ENCODE measurements around the gene LDB2.

LDB2 gene

GRCh38 chr4:16819652-16820051 lies 78.8 kb downstream of the LDB2 start:
- Histone ChIP-seq H3K27ac (no peak overlapping the region), H3K9me3 (no peaks in the 10 kb centered on the region), H3K4me3 (no peak overlapping the region), H3K27me3 (no peaks in the 10 kb centered on the region), H3K36me3 (no peaks in the 10 kb centered on the region), H3K4me1 (no peaks in the 10 kb centered on the region)
- intact Hi-C loops (cut with DNase I; ENCODE audit: low total_unique reads): no loop called here
- DNase-seq: no peak
- no peak for TF ChIP-seq CTCF (IDR thresholded peaks at IDR 0.05)

- H3K4me1 ChIP-seq: no peaks in the 10 kb centered on the region
- H3K36me3 ChIP-seq: no peaks in the 10 kb centered on the region
- intact Hi-C loops (cut with DNase I; ENCODE audit: low total_unique reads): no loop called here
- H3K27ac ChIP-seq: no peak overlapping the region
- no peaks in the 10 kb centered on the region for H3K27me3 ChIP-seq
- no peak overlapping the region for H3K4me3 ChIP-seq
- no peaks in the 10 kb centered on the region for H3K9me3 ChIP-seq
- TF ChIP-seq CTCF (IDR thresholded peaks at IDR 0.05): no peak
- DNase-seq: no peak
Measured at GRCh38 chr4:16818005-16818404, 80.4 kb downstream of the LDB2 start.

- Histone ChIP-seq H3K27me3 (no peaks in the 10 kb centered on the region), H3K9me3 (no peaks in the 10 kb centered on the region), H3K27ac (no peak overlapping the region), H3K36me3 (no peaks in the 10 kb centered on the region), H3K4me3 (no peak overlapping the region), H3K4me1 (no peaks in the 10 kb centered on the region)
- DNase-seq: no peak
- intact Hi-C loops (cut with DNase I; ENCODE audit: low total_unique reads): no loop called here
- no peak for TF ChIP-seq CTCF (IDR thresholded peaks at IDR 0.05)
Measured at GRCh38 chr4:16817286-16817685, 81.2 kb downstream of the LDB2 start.

GRCh38 chr4:16814361-16814760 lies 84.1 kb downstream of the LDB2 start:
- Histone ChIP-seq H3K27ac (no peak overlapping the region), H3K36me3 (no peaks in the 10 kb centered on the region), H3K27me3 (no peaks in the 10 kb centered on the region), H3K4me1 (no peaks in the 10 kb centered on the region), H3K4me3 (no peak overlapping the region), H3K9me3 (no peaks in the 10 kb centered on the region)
- no peak for TF ChIP-seq CTCF (IDR thresholded peaks at IDR 0.05)
- intact Hi-C loops (cut with DNase I; ENCODE audit: low total_unique reads): no loop called here
- no peak for DNase-seq

- no peaks in the 10 kb centered on the region for H3K36me3 ChIP-seq
- no peak overlapping the region for H3K4me3 ChIP-seq
- H3K4me1 ChIP-seq: no peaks in the 10 kb centered on the region
- TF ChIP-seq CTCF (IDR thresholded peaks at IDR 0.05): no peak
- no peak overlapping the region for H3K27ac ChIP-seq
- no peaks in the 10 kb centered on the region for H3K27me3 ChIP-seq
- no peaks in the 10 kb centered on the region for H3K9me3 ChIP-seq
- intact Hi-C loops (cut with DNase I; ENCODE audit: low total_unique reads): no loop called here
- no peak for DNase-seq
Measured at GRCh38 chr4:16812041-16812440, 86.4 kb downstream of the LDB2 start.

- intact Hi-C loops (cut with DNase I; ENCODE audit: low total_unique reads): no loop called here
- H3K4me1 ChIP-seq: no peaks in the 10 kb centered on the region
- H3K27me3 ChIP-seq: no peaks in the 10 kb centered on the region
- no peaks in the 10 kb centered on the region for H3K36me3 ChIP-seq
- no peaks in the 10 kb centered on the region for H3K9me3 ChIP-seq
- no peak for TF ChIP-seq CTCF (IDR thresholded peaks at IDR 0.05)
- no peak overlapping the region for H3K27ac ChIP-seq
- no peak overlapping the region for H3K4me3 ChIP-seq
- no peak for DNase-seq
Measured at GRCh38 chr4:16809943-16810342, 88.5 kb downstream of the LDB2 start.
